Transverse colon (tissue), 4 donors: ENCODE data around the gene PITPNM2. TPM values are rescaled to one million over a fixed set of nuclear protein-coding genes. Genes with fewer than 3 reads are reported as not detected.

Source experiments
- DNase-seq: peaks from one replicate; pipeline ENCODE4 v3.0.0-alpha.2; 2019
- H3K27ac ChIP-seq, 4 donors: fragments of 200-600 bp; sonication (generic); 2 replicates each; pipeline ENCODE4 v1.5.1; 2016 to 2018; ENCODE audit warnings: inconsistent platforms in 4 of 4
- H3K27me3 ChIP-seq: fragments of 200-600 bp; sonication (generic); 2 replicates; pipeline ENCODE4 v1.5.1; 2017; ENCODE audit warnings: inconsistent platforms
- H3K36me3 ChIP-seq, 4 donors: fragments of 200-600 bp; sonication (generic); 2 replicates each; pipeline ENCODE4 v1.5.1; 2017 to 2019; ENCODE audit warnings: inconsistent platforms in 4 of 4
- H3K4me1 ChIP-seq, 4 donors: fragments of 200-600 bp; sonication (generic); 2 replicates each; pipeline ENCODE4 v1.5.1; 2017 to 2020; ENCODE audit warnings: inconsistent platforms in 4 of 4
- H3K4me3 ChIP-seq, 4 donors: fragments of 200-600 bp; sonication (generic); 1 replicate in 1 of 4; 2 replicates in 3 of 4; pipeline versions ENCODE4 v1.5.1 to v1.6.1; 2017 to 2019; ENCODE audit warnings: inconsistent platforms in 4 of 4
- H3K9me3 ChIP-seq, 2 donors: fragments of 200-600 bp; sonication (generic); 2 replicates each; pipeline ENCODE4 v1.5.1; 2017 to 2019; ENCODE audit warnings: inconsistent platforms in 2 of 2
- CTCF ChIP-seq, 5 experiments: fragments of 200-600 bp in 3 of 5; fragments of 450-650 bp in 2 of 5; sonication (generic) in 3 of 5; IDR thresholded peaks; 1 replicate in 2 of 5; 2 replicates in 3 of 5; pipeline ENCODE4 v1.5.1; 2016 to 2017; ENCODE audit warnings: antibody characterized with exemption in 5 of 5, inconsistent platforms in 3 of 5, mild to moderate bottlenecking in 2 of 5, moderate library complexity in 1 of 5
- EP300 ChIP-seq: sonication (generic); formaldehyde crosslinking; IDR thresholded peaks from one replicate; pipeline ENCODE4 v1.6.1; 2017; ENCODE audit warnings: antibody characterized with exemption, low read depth
- POLR2A ChIP-seq: fragments of 450-650 bp; IDR thresholded peaks from one replicate; pipeline ENCODE4 v1.6.1; 2016; ENCODE audit warnings: antibody characterized with exemption, mild to moderate bottlenecking, moderate library complexity
- POLR2AphosphoS5 ChIP-seq, 3 donors: sonication (generic); formaldehyde crosslinking; IDR thresholded peaks; one replicate each; pipeline ENCODE4 v1.6.1; 2016; ENCODE audit warnings: antibody characterized with exemption in 3 of 3
- WGBS, 2 donors: methylation state at CpG; one replicate each; pipeline ENCODE4 v1.1.5; 2018; ENCODE audit warnings: low coverage in 1 of 2; 5-methylcytosine and 5-hydroxymethylcytosine counted together
- in situ Hi-C, 4 donors: fragments of 200-750 bp; cut with MboI; loops; one replicate each; pipeline versions ENCODE4 v1.15.0 to v1.15.1; 2017; ENCODE audit warnings: low sequenced_read_pairs in 3 of 4, low pct_ligation_motif_present in 1 of 4, low pct_unique_long_range_greater_than_20kb in 1 of 4
- intact Hi-C: fragments of 100-400 bp; cut with DNase I; formaldehyde crosslinking; loops from one replicate; pipeline ENCODE4 v1.15.1; 2023; ENCODE audit warnings: low total_unique reads
- total RNA-seq, 4 donors: library from RNA; depleted of rRNA; stranded (reverse); fragments of >200 nt; gene quantifications; one replicate each; pipeline ENCODE4 v1.1.0, GENCODE V29; 2016

Gene PITPNM2
- total RNA-seq, 4 donors from 2014 or later, result 10.5 to 19.8 (median 14.3) TPM

- in situ Hi-C loops, result no loop called here
- WGBS, 2 donors, result 77 to 85% methylated on average over 4 to 9 of the region's 9 CpGs
Observed at GRCh38 chr12:123164710-123165261, 13.9 kb upstream of the PITPNM2 start.

GRCh38 chr12:123164222-123164621 is 13.3 kb upstream of the PITPNM2 start:
- Histone ChIP-seq H3K4me3 (no peak overlapping the region), H3K9me3 (no peaks in the 10 kb centered on the region), H3K27ac (no peak overlapping the region), H3K27me3 (no peaks in the 10 kb centered on the region), H3K36me3 (peaks cover 0 to 12% (median 0%) of the 10 kb centered on the region in 4 donors), H3K4me1 (no peaks in the 10 kb centered on the region)
- no peak for TF ChIP-seq POLR2AphosphoS5 (IDR thresholded peaks at IDR 0.05)
- TF ChIP-seq POLR2A, result no peak
- no peak for TF ChIP-seq EP300
- no peak for TF ChIP-seq CTCF (IDR thresholded peaks at IDR 0.05)
- no peak for DNase-seq
- WGBS, 2 donors, result 81 to 83% methylated on average over 3 of the region's 3 CpGs
- intact Hi-C loops (no loop called here), in situ Hi-C loops (no loop called here)

More at GRCh38 chr12:123164710-123165261, 13.9 kb upstream of the PITPNM2 start:
- H3K27ac ChIP-seq, result no peak overlapping the region
- peaks cover 0 to 12% (median 0%) of the 10 kb centered on the region in 4 donors for H3K36me3 ChIP-seq
- intact Hi-C loops, result no loop called here
- no peak for DNase-seq
- H3K4me3 ChIP-seq, result no peak overlapping the region
- no peaks in the 10 kb centered on the region for H3K4me1 ChIP-seq
- H3K9me3 ChIP-seq, result no peaks in the 10 kb centered on the region
- no peak for TF ChIP-seq POLR2AphosphoS5 (IDR thresholded peaks at IDR 0.05)
- H3K27me3 ChIP-seq, result no peaks in the 10 kb centered on the region

GRCh38 chr12:123163227-123163626 is 12.3 kb upstream of the PITPNM2 start:
- H3K4me3 ChIP-seq, result no peak overlapping the region
- H3K4me1 ChIP-seq, result no peaks in the 10 kb centered on the region
- no peak for DNase-seq
- 44 to 50% methylated on average over 3 of the region's 3 CpGs for WGBS, 2 donors
- no peaks in the 10 kb centered on the region for H3K9me3 ChIP-seq
- TF ChIP-seq EP300, result no peak
- TF ChIP-seq POLR2AphosphoS5 (IDR thresholded peaks at IDR 0.05), result no peak
- no peak for TF ChIP-seq CTCF (IDR thresholded peaks at IDR 0.05)
- TF ChIP-seq POLR2A, result no peak
- intact Hi-C loops (no loop called here), in situ Hi-C loops (no loop called here)
- no peak overlapping the region for H3K27ac ChIP-seq
- no peaks in the 10 kb centered on the region for H3K27me3 ChIP-seq
- peaks cover 0 to 12% (median 0%) of the 10 kb centered on the region in 4 donors for H3K36me3 ChIP-seq

- in situ Hi-C loops (no loop called here), intact Hi-C loops (no loop called here)
- 75 to 76% methylated on average over 11 of the region's 11 CpGs for WGBS, 2 donors
- TF ChIP-seq POLR2A (no peak), POLR2AphosphoS5 (IDR thresholded peaks at IDR 0.05) (no peak), EP300 (no peak), CTCF (IDR thresholded peaks at IDR 0.05) (no peak)
- Histone ChIP-seq H3K36me3 (peaks cover 0 to 12% (median 0%) of the 10 kb centered on the region in 4 donors), H3K9me3 (no peaks in the 10 kb centered on the region), H3K4me1 (no peaks in the 10 kb centered on the region), H3K27me3 (no peaks in the 10 kb centered on the region), H3K27ac (no peak overlapping the region), H3K4me3 (no peak overlapping the region)
- no peak for DNase-seq
Observed at GRCh38 chr12:123160801-123161487, 10.1 kb upstream of the PITPNM2 start.
